ENCODE results near the gene FAM161A. TPM values are rescaled to one million over a fixed set of nuclear protein-coding genes. Genes with fewer than 3 reads are reported as not detected.
"Not testable (repeated sequence)": the region's sequence is repeated elsewhere in the genome, so short reads cannot be mapped to it uniquely, and the experiment has no call there.

Gene FAM161A
- total and polyA plus RNA-seq, 4 donors: 0.94 to 11.1 (median 3.2) TPM

DNA sequence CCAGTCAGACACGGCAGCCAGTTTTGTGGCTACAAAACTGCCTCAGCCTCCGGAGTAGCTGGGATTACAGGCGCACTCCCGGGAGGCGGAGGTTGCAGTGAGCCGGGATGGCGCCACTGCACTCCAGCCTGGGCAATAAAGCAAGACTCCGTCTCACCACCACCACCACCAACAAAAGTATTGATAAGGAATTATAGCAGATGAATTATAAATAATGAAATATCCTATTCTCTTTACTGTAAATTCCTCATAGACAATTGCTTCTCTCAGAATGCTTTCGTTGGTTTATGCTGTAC is 1.4 kb upstream of the FAM161A start:
- H3K4me3 ChIP-seq: peak overlapping the region; percentile 38
- no peaks in the 10 kb centered on the region for H3K9me3 ChIP-seq (ENCODE audit: control insufficient read depth in 4 of 4, insufficient read depth in 3 of 4, low read length in 3 of 4)
- no peaks in the 10 kb centered on the region for H3K36me3 ChIP-seq (ENCODE audit: control insufficient read depth in 4 of 4, insufficient read depth in 4 of 4, low read length in 4 of 4)
- WGBS, 2 donors: 45 to 74% methylated on average over 9 of the region's 9 CpGs
- H3K27ac ChIP-seq (ENCODE audit: low read depth in 1 of 2, low read length in 1 of 2): peak overlapping the region; percentile 25 to 37
- DNase-seq (no peak), ATAC-seq (ENCODE audit: insufficient read depth, low FRiP score) (no peak)
- TF ChIP-seq, protein P1, sequence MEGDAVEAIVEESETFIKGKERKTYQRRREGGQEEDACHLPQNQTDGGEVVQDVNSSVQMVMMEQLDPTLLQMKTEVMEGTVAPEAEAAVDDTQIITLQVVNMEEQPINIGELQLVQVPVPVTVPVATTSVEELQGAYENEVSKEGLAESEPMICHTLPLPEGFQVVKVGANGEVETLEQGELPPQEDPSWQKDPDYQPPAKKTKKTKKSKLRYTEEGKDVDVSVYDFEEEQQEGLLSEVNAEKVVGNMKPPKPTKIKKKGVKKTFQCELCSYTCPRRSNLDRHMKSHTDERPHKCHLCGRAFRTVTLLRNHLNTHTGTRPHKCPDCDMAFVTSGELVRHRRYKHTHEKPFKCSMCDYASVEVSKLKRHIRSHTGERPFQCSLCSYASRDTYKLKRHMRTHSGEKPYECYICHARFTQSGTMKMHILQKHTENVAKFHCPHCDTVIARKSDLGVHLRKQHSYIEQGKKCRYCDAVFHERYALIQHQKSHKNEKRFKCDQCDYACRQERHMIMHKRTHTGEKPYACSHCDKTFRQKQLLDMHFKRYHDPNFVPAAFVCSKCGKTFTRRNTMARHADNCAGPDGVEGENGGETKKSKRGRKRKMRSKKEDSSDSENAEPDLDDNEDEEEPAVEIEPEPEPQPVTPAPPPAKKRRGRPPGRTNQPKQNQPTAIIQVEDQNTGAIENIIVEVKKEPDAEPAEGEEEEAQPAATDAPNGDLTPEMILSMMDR (IDR thresholded peaks at IDR 0.05; ENCODE audit: control extremely low read depth, extremely low read depth): no peak
- peaks cover 0 to 14% (median 6%) of the 10 kb centered on the region in 5 donors for H3K4me1 ChIP-seq (ENCODE audit: control insufficient read depth in 5 of 5, insufficient read depth in 5 of 5, low read length in 5 of 5)
- H3K27me3 ChIP-seq (ENCODE audit: control insufficient read depth in 3 of 3, insufficient read depth in 3 of 3, low read length in 2 of 3): no peaks in the 10 kb centered on the region
- no peak overlapping the region for H3K9ac ChIP-seq (ENCODE audit: insufficient read depth in 1 of 2, low read length in 2 of 2)

DNA sequence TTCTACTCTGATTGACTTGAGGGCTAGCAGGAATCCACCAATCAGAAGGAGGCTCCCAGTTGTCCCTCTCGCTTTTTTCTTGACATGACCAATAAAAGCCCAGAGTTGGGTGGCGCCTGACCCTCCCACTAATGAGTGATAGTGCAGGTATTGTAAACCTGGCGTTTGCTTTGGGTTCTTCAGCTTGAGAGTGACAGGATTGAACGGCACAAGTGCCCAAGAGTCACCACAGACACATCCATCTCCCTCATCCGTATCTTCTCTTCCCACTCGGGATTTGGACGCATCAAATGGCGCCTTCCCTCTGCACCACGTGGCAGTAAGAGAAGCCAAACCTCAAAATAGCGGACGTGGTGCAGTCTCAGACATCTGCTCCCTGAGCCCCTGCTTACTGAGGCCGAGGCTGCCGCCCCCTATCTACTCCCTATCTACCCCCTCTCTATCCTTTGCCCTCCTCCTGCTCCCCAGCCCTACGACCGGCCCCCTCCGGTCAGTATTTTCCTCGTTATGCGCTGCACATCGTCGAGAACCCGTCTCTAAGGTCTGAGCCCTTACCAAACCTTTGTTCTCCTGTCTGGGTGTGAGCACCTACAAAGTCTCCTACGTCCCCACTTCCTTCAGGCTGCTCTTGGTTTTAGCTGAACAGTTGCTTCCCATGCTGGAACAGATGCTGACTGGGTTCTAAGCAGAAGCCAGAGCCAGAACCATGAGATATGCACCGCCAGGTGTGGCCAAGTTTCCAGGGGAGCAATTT is 881 bp upstream of the FAM161A start:
- Histone ChIP-seq H3K36me3 (ENCODE audit: control insufficient read depth in 4 of 4, insufficient read depth in 4 of 4, low read length in 4 of 4) (no peaks in the 10 kb centered on the region), H3K9me3 (ENCODE audit: control insufficient read depth in 4 of 4, insufficient read depth in 3 of 4, low read length in 3 of 4) (no peaks in the 10 kb centered on the region), H3K9ac (ENCODE audit: insufficient read depth in 1 of 2, low read length in 2 of 2) (peak overlapping the region in 1 of 2 donors; percentile 94), H3K4me3 (peak overlapping the region; percentile 38), H3K27ac (ENCODE audit: low read depth in 1 of 2, low read length in 1 of 2) (peak overlapping the region; percentile 25 to 37), H3K4me1 (ENCODE audit: control insufficient read depth in 5 of 5, insufficient read depth in 5 of 5, low read length in 5 of 5) (peaks cover 0 to 14% (median 6%) of the 10 kb centered on the region in 5 donors), H3K27me3 (ENCODE audit: control insufficient read depth in 3 of 3, insufficient read depth in 3 of 3, low read length in 2 of 3) (no peaks in the 10 kb centered on the region)
- peak; percentile 92 to 98 (median 97) for DNase-seq
- ATAC-seq (ENCODE audit: insufficient read depth, low FRiP score): peak; percentile 94
- TF ChIP-seq, protein P1 (IDR thresholded peaks at IDR 0.05; ENCODE audit: control extremely low read depth, extremely low read depth): no peak
- 3 to 5% methylated on average over 23 of the region's 23 CpGs for WGBS, 2 donors

DNA sequence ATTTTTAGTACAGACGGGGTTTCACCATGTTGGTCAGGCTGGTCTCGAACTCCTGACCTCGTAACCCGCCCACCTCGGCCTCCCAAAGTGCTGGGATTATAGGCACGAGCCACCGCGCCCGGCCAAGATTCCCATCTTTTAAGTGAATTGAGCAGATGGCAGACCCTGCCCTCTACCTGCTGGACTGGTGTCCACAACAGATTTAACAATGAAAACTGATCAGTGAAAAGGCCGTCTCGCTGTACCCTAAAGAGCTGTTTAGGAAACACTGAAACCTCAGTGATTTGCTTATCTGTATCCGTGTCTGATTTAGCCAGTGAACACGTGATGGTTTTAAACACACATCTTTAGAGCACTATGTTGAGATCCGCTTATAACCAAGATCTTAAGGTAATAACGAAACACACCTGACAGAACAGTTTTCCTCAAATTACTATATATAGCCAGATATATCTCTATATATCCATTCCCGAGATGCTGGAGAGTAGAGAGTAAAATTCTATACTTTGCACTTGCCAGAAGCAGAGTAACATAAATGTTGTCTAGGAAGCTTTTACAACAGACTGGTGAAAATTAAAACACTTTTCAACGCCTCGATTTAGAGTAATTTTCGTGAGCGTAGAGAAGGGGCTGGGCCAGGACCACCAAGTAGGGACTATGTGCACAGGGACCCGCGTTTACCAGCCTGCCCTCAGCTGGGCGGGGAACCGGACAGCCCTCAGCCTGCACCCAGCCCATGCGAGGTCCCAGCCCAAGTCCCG is 594 bp downstream of the FAM161A start:
- Histone ChIP-seq H3K27me3 (ENCODE audit: control insufficient read depth in 3 of 3, insufficient read depth in 3 of 3, low read length in 2 of 3) (no peaks in the 10 kb centered on the region), H3K4me3 (peak overlapping the region; percentile 97), H3K27ac (ENCODE audit: low read depth in 1 of 2, low read length in 1 of 2) (peak overlapping the region; percentile 80 to 95), H3K9ac (ENCODE audit: insufficient read depth in 1 of 2, low read length in 2 of 2) (peak overlapping the region in 1 of 2 donors; percentile 81), H3K4me1 (ENCODE audit: control insufficient read depth in 5 of 5, insufficient read depth in 5 of 5, low read length in 5 of 5) (peaks cover 0 to 14% (median 6%) of the 10 kb centered on the region in 5 donors), H3K36me3 (ENCODE audit: control insufficient read depth in 4 of 4, insufficient read depth in 4 of 4, low read length in 4 of 4) (no peaks in the 10 kb centered on the region), H3K9me3 (ENCODE audit: control insufficient read depth in 4 of 4, insufficient read depth in 3 of 4, low read length in 3 of 4) (no peaks in the 10 kb centered on the region)
- TF ChIP-seq, protein P1 (IDR thresholded peaks at IDR 0.05; ENCODE audit: control extremely low read depth, extremely low read depth): no peak
- peak; percentile 83 for ATAC-seq (ENCODE audit: insufficient read depth, low FRiP score)
- 16 to 23% methylated on average over 26 of the region's 26 CpGs for whole genome bisulfite sequencing, 2 donors
- DNase-seq: peak in 1 of 3 donors; percentile 25

DNA sequence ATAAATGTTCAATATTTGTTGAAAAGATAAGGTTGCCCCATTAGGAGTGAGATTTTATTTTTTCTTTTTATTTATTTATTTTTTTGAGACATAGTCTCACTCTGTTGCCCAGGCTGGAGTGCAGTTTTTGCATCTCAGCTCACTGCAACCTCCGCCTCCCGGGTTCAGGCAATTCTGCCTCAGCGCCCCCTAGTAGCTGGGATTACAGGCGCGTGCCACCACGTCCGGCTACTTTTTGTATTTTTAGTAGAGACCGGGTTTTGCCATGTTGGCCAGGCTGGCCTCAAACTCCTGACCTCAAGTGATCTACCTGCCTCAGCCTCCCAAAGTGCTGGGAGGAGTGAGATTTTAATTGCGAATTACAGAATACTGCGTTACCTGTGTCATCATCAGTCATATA is 2.6 kb downstream of the FAM161A start:
- DNase-seq; H3K4me3 ChIP-seq; H3K27me3 ChIP-seq (ENCODE audit: control insufficient read depth in 3 of 3, insufficient read depth in 3 of 3, low read length in 2 of 3); H3K9ac ChIP-seq (ENCODE audit: insufficient read depth in 1 of 2, low read length in 2 of 2); ATAC-seq (ENCODE audit: insufficient read depth, low FRiP score); H3K9me3 ChIP-seq (ENCODE audit: control insufficient read depth in 4 of 4, insufficient read depth in 3 of 4, low read length in 3 of 4); H3K27ac ChIP-seq (ENCODE audit: low read depth in 1 of 2, low read length in 1 of 2); H3K36me3 ChIP-seq (ENCODE audit: control insufficient read depth in 4 of 4, insufficient read depth in 4 of 4, low read length in 4 of 4): not testable (repeated sequence)
- 96 to 97% methylated on average over 10 of the region's 10 CpGs for WGBS, 2 donors
- peaks cover 0 to 14% (median 6%) of the 10 kb centered on the region in 5 donors for H3K4me1 ChIP-seq (ENCODE audit: control insufficient read depth in 5 of 5, insufficient read depth in 5 of 5, low read length in 5 of 5)
